Measurements from ENCODE around the gene PIAS3. TPM values are rescaled to one million over a fixed set of nuclear protein-coding genes. Genes with fewer than 3 reads are reported as not detected.

The PIAS3 gene
- total and polyA plus RNA-seq, 10 of the 15 experiments (the other 5 are each of a cell fraction or from before 2014, with no cell fraction given): 0.85 to 14.9 (median 10.6) TPM

- TSS peak; percentile 71 for BruUV-seq (replicated peaks)
- CTCF ChIA-PET: interaction anchor here (0.6 to 6.4 kb wide), 7 partner anchors 13 to 208 kb away, joined by 3 to 80 read pairs (median 4); partner anchors contain the start of genes NUDT17 and PIAS3
Observed at GRCh38 chr1:145824499-145824842, 34.4 kb downstream of the PIAS3 start.

More at GRCh38 chr1:145824499-145824842, 34.4 kb downstream of the PIAS3 start:
- Histone ChIP-seq H3K4me1 (ENCODE audit: control insufficient read depth, insufficient read depth, low read length) (peaks cover 10% of the 10 kb centered on the region), H3K4me3 (peak overlapping the region; percentile 67), H3K9me3 (replicated peaks; ENCODE audit: control insufficient read depth, insufficient read depth, low read length) (no peaks in the 10 kb centered on the region), H3K4me2 (ENCODE audit: control insufficient read depth, insufficient read depth) (peak overlapping the region; percentile 58), H3K27me3 (replicated peaks in 1 of 2; ENCODE audit: control insufficient read depth in 2 of 2, insufficient read depth in 2 of 2, low read length in 1 of 2) (no peaks in the 10 kb centered on the region), H3K36me3 (ENCODE audit: control insufficient read depth in 2 of 2, insufficient read depth in 2 of 2, low read length in 1 of 2) (peaks cover 3 to 17% of the 10 kb centered on the region in 2 experiments; a peak in 3 of 4 replicates), H4K20me1 (ENCODE audit: control insufficient read depth, insufficient read depth) (no peaks in the 10 kb centered on the region), H3K79me2 (ENCODE audit: control insufficient read depth, insufficient read depth, low read length) (peaks cover 32% of the 10 kb centered on the region), H2AFZ (ENCODE audit: control insufficient read depth, low read depth, low read length) (peak overlapping the region; percentile 98), H3K9ac (ENCODE audit: control insufficient read depth, insufficient read depth, low read length) (peak overlapping the region; percentile 100), H3K27ac (ENCODE audit: control insufficient read depth, insufficient read depth) (peak overlapping the region; percentile 95)
- intact Hi-C loops (cut with micrococcal nuclease; ENCODE audit: unreplicated experiment): no loop called here
- DNase-seq (ENCODE audit: low read depth, low spot score) (no peak), FAIRE-seq (no peak), ATAC-seq (no peak)
- POLR2A ChIA-PET: interaction anchor here (1.2 to 3.9 kb wide), 4 partner anchors 34 to 140 kb away, joined by 3 to 20 read pairs (median 4); partner anchors contain the start of genes ANKRD34A, PIAS3, POLR3GL and RBM8A
- RAD21 ChIA-PET (ENCODE audit: unreplicated experiment): interaction anchor here (0.6 to 1.7 kb wide), 2 partner anchors 21 to 213 kb away, joined by 3 to 8 read pairs; partner anchors contain the start of gene NUDT17
- in situ Hi-C loops (cut with MboI): no loop called here
- 1% methylated on average over 7 of the region's 7 CpGs for WGBS (ENCODE audit: insufficient coverage, insufficient replicate concordance, low lambda C conversion rate, missing lambda C conversion rate)
- SMC1A ChIA-PET (ENCODE audit: uncharacterized antibody, unreplicated experiment): interaction anchor here (1.6 to 5.0 kb wide), 4 partner anchors 20 to 156 kb away, joined by 3 to 20 read pairs (median 8); partner anchors contain the start of genes NUDT17 and PIAS3
- no peak for TF ChIP-seq IRF5 (IDR thresholded peaks at IDR 0.05; ENCODE audit: borderline replicate concordance)
- no peak for TF ChIP-seq NFXL1 (IDR thresholded peaks at IDR 0.05; ENCODE audit: borderline replicate concordance)
- TF ChIP-seq PAX8 (IDR thresholded peaks at IDR 0.05): 0 out of 2 replicates have a peak, but pooled peaks have one; percentile 32
